Measurements from ENCODE around the gene DBN1. TPM values are rescaled to one million over a fixed set of nuclear protein-coding genes. Genes with fewer than 3 reads are reported as not detected.

DBN1 gene
- total and polyA plus RNA-seq, 9 of the 15 experiments (the other 6 are each of a cell fraction or from before 2014, with no cell fraction given): 0.25 to 87.2 (median 27.9) TPM

DNA sequence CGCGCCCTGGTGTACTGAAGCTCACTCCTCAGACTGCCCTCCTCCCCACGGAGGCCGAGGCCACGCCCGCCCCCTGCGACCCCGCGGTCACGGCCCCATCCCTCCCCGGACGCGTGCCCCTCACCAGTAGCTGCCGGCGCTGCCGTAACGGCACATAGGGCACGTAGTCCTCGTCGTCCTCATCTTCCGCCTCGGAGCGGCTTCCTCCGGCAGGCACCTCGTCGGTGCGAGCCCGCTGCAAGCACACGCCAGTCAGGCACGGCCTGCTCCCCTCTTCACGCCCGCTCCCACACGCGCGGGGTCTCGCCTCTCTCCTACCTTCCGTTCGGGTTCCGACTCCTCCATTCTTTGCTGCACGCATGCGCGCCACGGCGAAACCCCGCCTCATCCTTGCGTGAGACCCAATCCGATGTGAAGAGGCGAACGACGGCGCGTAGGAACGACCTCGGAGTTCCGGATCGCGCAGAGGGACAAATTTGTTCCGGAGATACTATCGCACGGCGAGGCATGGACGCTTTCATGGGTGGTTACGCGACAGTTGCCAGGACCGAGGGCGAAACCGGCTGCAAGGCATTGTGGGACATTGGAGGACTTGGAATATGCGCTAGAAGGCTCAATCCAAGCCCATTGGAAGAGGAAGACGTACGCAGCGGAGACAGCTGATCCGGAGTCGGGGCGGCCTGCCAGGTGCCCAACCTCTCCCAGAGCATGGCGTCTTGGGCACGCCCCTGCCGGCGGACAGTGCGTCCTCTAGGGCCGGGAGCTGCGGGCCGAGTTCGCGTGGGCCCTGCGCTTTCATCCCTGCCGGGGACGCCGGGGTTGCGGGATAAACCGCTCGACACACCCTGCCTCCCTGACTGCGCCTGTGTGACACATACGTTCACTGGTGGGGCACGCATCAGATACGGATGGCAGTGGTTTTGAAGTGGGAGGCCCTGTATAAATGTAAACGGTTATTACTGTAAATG lies 43.5 kb upstream of the DBN1 start, which contains the start of gene DDX41 (continued):
- no peak for TF ChIP-seq HIVEP1 (CRISPR knock-in tag; IDR thresholded peaks at IDR 0.05)
- peak; percentile 85 for TF ChIP-seq POU5F1 (IDR thresholded peaks at IDR 0.05; ENCODE audit: borderline replicate concordance, low read depth, low read length, partially characterized antibody)
- TF ChIP-seq PTTG1 (tag; IDR thresholded peaks at IDR 0.05; ENCODE audit: low read depth): no peak
- peak; percentile 29; the same call in 1 of the 2 replicates for TF ChIP-seq FOSL1 (tag; conservative IDR thresholded peaks at IDR 0.05)
- TF ChIP-seq, protein P1, sequence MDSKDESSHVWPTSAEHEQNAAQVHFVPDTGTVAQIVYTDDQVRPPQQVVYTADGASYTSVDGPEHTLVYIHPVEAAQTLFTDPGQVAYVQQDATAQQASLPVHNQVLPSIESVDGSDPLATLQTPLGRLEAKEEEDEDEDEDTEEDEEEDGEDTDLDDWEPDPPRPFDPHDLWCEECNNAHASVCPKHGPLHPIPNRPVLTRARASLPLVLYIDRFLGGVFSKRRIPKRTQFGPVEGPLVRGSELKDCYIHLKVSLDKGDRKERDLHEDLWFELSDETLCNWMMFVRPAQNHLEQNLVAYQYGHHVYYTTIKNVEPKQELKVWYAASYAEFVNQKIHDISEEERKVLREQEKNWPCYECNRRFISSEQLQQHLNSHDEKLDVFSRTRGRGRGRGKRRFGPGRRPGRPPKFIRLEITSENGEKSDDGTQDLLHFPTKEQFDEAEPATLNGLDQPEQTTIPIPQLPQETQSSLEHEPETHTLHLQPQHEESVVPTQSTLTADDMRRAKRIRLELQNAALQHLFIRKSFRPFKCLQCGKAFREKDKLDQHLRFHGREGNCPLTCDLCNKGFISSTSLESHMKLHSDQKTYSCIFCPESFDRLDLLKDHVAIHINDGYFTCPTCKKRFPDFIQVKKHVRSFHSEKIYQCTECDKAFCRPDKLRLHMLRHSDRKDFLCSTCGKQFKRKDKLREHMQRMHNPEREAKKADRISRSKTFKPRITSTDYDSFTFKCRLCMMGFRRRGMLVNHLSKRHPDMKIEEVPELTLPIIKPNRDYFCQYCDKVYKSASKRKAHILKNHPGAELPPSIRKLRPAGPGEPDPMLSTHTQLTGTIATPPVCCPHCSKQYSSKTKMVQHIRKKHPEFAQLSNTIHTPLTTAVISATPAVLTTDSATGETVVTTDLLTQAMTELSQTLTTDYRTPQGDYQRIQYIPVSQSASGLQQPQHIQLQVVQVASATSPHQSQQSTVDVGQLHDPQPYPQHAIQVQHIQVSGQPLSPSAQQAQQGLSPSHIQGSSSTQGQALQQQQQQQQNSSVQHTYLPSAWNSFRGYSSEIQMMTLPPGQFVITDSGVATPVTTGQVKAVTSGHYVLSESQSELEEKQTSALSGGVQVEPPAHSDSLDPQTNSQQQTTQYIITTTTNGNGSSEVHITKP (IDR thresholded peaks at IDR 0.05; ENCODE audit: partially characterized antibody): peak; percentile 63
- TF ChIP-seq RFX5 (IDR thresholded peaks at IDR 0.05; ENCODE audit: low read depth, low read length): peak; percentile 87
- TF ChIP-seq SRF (CRISPR knock-in tag; IDR thresholded peaks at IDR 0.05): peak; percentile 13 to 57; a peak in 1 of 4 replicates
- TF ChIP-seq, protein P2, sequence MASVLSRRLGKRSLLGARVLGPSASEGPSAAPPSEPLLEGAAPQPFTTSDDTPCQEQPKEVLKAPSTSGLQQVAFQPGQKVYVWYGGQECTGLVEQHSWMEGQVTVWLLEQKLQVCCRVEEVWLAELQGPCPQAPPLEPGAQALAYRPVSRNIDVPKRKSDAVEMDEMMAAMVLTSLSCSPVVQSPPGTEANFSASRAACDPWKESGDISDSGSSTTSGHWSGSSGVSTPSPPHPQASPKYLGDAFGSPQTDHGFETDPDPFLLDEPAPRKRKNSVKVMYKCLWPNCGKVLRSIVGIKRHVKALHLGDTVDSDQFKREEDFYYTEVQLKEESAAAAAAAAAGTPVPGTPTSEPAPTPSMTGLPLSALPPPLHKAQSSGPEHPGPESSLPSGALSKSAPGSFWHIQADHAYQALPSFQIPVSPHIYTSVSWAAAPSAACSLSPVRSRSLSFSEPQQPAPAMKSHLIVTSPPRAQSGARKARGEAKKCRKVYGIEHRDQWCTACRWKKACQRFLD (CRISPR knock-in tag; IDR thresholded peaks at IDR 0.05): peak; percentile 72; the same call in 1 of the 2 replicates
- 0 out of 2 replicates have a peak, but pooled peaks have one; percentile 25 for TF ChIP-seq ZNF133 (CRISPR knock-in tag; IDR thresholded peaks at IDR 0.05)
- peak; percentile 18; the same call in 1 of the 2 replicates for TF ChIP-seq FOXP1 (CRISPR knock-in tag; IDR thresholded peaks at IDR 0.05)
- peak; percentile 77 for TF ChIP-seq ZNF143 (CRISPR knock-in tag; IDR thresholded peaks at IDR 0.05)
- TF ChIP-seq MTA3 (IDR thresholded peaks at IDR 0.05; ENCODE audit: borderline replicate concordance): peak; percentile 100
- no peak for TF ChIP-seq PRPF4 (IDR thresholded peaks at IDR 0.05; ENCODE audit: insufficient read depth, low read depth, low read length, poor library complexity, severe bottlenecking)
- peak; percentile 89 for TF ChIP-seq HDAC2 (IDR thresholded peaks at IDR 0.05)
- no peak for TF ChIP-seq U2AF2 (optimal IDR thresholded peaks at IDR 0.05; ENCODE audit: low read depth, low read length)
- TF ChIP-seq, protein P3, sequence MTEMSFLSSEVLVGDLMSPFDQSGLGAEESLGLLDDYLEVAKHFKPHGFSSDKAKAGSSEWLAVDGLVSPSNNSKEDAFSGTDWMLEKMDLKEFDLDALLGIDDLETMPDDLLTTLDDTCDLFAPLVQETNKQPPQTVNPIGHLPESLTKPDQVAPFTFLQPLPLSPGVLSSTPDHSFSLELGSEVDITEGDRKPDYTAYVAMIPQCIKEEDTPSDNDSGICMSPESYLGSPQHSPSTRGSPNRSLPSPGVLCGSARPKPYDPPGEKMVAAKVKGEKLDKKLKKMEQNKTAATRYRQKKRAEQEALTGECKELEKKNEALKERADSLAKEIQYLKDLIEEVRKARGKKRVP (CRISPR knock-in tag; IDR thresholded peaks at IDR 0.05): peak; percentile 23; the same call in 1 of the 2 replicates
- TF ChIP-seq DIDO1 (tag; IDR thresholded peaks at IDR 0.05; ENCODE audit: low read depth): peak; percentile 79
- TF ChIP-seq KLF13 (tag; IDR thresholded peaks at IDR 0.05; ENCODE audit: borderline replicate concordance, low read depth): peak; percentile 67; the same call in 1 of the 2 replicates

Measured in K562 (cell line).